HL-60/S4 (cell line): ENCODE measurements around the gene TNS1.

Experiments used
- in situ Hi-C: fragments of 300-500 bp; cut with MboI; formaldehyde crosslinking; loops from 2 replicates; pipeline ENCODE4 v1.14.3; 2022; ENCODE audit warnings: low sequenced_read_pairs

The TNS1 gene

DNA sequence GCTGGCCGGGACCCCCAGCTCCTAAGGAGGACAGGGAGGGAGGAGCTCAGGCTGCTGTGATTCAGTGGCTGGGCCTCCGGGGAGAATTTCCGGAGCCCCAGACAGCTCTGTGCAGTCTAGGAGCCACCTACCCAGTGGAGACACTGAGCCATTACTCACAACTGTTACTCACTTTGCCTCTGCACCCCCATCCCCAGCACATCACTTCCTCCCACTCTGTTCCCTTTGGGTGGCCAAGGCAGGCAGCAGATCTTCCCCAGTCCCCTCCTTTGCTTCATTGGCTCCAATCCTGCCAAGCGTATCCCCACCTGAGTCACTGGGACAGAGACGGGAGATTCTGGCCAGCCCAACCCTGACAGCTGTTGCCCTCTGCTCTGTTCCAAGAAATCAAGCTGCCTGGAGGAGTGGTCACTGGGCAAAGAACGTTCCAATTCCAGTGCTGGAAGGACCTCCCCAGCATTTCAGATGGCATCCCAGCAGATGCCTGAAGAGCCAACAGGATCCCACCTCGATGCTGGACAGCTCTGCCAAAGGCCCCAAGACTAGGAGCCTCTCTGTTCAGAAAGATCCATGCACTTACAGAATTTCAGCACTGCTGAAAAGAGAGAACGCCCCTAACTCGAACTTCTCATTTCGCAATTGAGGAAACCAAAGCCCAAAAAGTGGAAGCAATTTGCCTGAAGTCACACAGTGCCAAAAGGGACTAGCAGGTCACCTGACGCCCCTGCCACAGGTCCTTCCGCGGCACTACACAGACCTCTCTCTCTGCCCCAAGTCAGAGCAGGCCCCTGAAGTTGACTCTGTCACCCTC, 68.3 kb downstream of the TNS1 start:
- in situ Hi-C loops = no loop called here

DNA sequence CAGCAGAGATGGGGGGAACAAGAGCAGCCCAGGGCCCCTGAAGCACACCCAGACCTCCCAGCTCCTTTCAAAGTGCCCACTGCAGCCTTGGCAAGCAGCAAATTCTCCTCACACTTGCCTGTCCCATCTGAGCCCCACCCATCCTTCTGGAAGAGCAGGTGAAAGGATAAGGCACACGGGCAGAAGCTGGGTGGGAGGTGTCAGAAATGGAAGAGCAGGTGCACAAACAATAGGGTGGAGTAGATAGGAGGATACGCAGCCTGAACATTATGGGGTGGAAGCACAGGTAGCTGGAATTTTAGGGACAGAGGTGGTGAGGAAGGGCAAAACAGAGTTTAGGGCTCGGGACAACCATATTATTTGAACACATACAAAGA, 69.2 kb downstream of the TNS1 start:
- in situ Hi-C loops = no loop called here

DNA sequence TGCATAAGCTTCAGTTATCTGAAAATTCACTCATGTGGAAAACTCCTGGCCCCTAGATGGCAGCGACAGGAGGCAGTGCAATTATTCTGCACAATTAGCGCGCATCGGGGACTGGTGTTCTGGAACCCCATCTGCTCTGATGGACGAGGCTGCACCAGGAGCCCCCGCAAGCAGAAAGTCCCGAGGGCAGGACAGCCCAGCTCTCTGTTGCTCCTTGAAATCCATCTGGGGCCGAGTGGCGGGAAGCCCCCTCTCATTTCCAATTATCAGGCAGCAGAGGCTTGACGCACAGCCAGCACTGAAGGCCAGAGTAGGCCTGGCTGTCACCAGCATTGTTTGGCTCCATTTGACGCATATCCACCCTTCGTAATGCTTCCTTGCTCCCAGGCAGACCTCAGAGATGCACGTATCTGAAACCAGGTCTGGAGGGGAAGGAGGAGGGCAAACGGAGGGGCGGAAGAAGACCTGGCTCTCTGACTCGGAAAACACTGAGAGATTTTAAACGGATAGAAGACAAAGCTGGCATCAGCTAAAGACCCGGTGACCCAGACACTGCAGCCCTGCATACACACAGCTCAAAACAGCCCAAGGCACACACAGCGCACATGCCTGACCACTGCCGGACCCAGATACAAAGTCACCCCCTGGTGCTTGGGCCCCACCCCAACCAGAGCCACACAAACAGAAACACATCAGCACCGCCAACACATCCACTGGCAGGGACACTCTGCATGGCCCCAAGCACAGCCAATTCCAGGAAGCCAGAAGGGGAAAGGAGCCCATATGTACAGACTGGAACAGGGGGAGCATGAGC, 69.8 kb downstream of the TNS1 start:
- in situ Hi-C loops = no loop called here

DNA sequence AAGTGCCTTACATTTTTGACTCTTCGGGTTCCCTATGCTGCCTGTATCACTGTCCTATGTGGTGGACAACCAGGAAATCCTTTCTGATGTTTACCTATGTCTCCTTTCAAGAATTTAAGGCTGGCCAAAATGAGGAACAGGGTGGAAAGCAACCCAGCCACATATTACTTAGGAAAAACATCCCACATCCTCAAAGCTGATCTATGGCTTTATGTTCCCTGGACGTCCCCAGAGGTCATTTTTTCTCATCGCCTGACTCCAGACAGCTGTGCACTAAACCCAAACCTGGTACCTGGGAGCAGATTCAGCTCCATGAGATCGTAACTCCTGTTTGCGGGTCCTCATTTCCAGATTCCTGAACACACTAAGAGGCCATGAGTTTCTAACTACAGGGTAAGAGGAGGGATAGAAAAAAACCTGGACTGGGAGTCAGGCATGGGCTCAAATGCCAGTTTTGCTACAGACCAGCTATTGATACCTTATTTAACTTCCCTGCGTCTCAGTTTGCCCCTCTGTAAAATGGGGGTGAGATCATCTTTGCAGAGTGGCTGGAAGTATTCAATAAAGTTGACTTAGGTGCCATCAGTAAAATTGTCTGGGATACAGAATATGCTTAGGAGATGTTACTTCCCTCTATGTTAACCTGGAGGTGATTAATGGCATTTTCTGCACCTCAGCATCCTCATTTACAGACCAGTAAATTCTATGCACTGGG, 70.8 kb downstream of the TNS1 start:
- in situ Hi-C loops = no loop called here

DNA sequence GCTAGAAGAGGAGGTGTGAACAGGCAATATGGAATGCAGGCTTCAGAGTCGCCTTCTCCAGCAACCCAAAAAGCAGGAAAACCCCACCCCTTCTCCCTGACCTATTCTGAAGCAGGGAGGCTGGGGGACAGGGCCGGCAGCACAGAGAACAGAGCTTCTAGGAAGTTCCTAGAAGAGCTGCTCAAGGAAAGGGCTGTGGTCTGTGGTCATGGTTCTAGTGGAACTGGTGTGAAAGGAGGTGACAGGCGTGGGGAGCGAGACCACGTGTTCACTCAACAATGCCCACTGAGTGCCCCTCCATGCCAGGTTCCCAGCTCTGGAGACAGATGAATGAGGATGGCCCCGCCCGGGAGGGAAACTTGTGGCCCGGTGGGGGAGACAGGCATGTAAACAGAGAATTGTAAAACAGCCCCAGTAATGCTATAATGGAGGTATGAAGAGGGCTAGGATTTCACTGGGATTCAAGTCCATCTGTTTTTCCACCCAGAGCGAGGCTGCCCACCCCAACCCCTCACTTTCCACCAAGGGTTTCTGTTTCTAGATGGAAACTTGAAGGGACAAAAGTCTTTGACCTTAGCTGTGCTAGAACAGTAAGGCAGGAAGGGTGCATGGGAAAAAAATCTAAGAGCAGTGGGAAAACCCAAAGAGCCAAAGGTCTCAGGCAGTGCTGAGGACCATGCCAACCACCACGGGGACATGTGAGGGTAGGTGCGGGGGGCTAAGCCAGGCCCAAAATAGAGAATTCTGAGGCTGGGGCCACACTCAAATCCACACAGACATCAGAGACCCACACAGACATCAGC, 71.8 kb downstream of the TNS1 start:
- in situ Hi-C loops = no loop called here

DNA sequence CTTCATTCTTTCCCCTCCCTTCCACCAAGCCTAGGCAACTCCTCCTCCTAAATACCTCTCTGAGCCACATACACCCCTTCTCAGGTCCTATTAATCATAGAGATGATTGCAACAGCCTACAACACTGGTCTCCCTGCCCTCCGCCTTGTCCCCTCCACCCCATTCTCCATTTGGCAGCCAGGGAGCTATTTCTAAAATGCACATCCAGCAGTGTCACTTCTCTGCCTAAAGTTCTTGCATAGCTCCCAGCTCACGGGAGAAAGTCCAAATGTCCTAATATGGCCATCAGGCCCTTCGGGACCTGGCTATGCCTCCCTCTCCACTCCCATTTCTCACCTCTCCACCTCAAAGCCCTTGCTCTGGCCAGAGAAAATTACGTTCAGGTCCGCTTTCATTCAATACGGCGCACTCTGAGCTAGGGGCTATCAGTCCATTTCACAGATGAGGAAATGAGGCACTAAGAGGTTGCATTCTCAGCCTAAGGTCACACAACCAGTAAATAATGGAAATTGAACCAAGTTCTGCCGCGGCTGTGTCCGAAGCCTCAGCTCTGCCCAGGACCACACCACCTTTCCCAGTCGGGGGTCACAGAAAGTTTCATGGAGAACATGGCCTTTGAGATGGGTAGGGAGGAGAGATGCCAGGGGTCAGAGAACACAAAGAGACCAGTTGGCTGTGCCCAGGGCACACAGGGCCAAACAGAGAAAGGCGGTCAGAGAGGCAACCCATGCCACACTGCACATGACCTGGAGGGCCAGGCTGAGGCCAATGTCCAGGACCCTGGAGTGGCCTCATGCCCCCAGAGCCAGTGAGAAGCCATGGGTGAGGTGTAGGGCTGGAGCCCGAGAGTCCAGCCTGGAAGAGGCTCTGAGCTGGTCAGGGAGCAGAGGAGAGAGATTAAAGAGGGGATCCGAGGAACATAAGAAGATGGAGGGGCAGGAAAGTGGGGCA, 72.8 kb downstream of the TNS1 start:
- in situ Hi-C loops = no loop called here

DNA sequence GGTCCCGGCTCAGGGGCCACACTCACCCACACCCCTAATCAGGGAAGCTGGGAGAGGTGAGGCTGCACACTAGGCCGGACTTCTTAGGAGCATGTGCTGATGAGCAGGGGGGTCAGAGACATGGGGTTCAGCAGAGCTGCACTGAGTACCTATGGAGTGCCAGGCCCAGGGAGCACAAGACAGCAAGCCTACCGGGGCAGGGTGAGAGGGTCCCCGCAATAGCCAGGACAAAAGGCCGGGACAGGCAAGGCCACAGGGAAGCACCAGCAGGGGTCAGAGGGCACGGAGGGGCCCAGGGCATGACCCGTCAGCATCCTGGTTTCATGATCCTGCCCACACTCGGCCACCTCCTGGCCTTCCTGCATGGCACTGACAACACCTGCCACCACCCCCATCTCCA, 73.5 kb downstream of the TNS1 start:
- in situ Hi-C loops = no loop called here

DNA sequence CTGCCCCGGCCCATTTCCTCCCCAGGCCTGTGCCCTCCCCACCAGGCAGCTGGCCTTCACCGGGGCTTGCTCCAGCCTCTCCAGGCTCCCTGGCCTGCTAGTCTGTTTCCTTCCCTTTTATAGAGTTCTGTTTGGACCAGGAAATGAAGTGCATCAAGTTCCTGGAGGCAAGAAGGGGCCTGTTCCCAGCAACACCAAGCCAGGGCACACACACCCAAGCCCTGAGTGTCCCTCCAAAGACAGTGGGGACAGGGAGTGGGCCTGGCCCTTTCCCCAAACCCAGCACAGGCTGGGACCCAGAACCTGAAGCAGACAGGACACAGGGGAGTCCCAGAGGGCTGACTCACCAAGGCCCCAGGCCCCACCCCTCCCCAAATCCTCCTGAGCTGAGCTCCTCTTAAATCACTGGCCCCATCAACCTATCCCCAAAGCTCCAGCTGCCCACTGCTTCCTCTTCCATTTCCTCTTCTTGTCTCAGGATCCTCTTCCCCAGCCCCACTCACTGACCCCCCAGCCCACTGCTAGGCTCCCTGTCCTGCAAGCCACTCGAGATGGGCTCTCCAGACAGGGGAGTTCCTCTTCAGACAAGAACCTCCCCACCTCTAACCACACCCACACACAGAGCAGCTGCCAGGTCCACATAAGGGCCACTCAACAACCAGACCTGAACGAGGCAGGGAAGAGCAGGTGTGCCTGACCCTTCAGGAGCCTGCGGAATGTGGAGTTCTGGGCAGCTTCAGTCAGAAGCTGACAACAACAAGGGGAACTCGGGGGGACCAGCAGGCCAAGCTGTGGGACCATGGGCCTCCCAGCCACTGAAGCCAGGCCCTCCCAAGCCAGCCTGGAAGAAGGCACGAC, 74.2 kb downstream of the TNS1 start:
- in situ Hi-C loops = no loop called here

DNA sequence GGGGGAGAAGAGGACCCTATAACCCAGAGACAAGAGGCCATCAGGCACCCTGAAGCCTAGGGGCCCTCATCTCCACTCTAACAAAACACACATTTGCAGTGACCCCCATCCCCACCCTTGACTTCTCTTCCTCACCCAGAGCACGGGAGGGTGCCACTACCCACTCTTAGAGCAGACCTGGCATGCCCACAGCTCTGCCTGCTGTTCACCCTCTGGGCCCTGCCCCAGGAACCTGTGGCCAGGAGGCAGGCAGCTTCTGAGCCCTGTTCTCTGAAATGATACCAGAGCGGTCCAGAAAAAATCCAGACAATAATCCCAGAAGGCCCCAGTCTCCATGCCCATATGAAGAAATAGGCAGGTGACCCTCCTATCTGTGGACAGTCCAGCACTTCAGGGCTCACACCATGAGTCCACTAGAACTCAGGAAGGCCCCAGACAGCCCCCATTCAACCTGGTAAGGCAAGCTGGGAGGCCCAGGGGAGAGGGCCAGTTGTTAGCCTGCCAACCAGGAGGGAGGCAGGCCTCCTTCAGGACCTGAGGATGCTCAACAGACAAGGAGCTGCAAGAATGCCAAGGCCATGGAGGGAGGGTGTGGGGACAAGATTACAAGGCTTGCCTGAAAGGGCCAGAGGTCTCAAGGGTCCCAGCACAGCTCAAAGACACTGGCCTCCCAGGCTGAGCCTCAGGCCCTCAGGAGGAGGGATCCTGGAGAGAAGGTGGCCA, 75.0 kb downstream of the TNS1 start:
- in situ Hi-C loops = no loop called here

DNA sequence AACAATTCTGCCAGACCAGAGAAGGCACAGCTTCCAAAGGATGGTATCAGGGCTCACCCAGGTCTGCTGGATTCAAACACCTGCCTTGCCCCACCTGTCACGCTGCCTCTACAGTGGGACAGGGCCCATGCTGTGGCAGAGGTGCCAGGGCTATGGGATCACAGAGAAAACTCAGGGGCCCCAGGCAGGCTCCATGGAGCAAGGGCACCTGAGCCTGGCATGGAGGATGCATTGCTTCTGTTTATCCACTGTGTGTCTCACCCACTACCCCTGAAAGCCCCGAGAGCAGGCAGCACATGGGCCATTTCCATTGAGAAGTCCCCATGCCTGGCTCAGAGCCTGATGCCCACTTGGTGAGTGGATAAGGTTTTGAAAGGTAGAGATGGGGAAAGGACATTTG, 76.0 kb downstream of the TNS1 start:
- in situ Hi-C loops = no loop called here

DNA sequence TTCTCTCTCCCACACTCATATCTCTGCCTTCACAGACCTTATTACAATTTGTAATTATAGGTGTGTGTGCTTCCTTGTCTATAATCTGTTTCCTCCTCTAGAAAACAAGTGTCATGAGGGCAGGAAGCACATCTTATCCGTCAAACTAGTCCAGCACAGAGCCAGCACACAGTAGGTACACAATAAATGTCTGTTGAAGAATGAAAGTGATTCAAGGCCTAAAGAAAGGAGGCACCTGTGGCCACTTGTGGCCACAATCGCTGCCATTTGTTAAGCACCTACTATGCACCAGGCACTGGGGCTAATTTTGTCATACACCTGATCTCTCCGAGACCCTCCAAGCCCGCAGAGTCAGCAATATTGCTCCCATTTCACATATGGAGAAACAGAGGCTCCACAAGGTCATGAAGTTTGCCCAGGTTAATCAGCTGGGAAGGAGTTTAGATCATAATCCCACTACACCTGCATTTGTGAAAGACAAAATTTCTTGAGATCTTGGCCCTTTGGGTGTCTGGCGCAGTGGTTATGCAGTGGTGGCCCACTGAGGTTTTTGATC, 78.4 kb downstream of the TNS1 start:
- in situ Hi-C loops = no loop called here

DNA sequence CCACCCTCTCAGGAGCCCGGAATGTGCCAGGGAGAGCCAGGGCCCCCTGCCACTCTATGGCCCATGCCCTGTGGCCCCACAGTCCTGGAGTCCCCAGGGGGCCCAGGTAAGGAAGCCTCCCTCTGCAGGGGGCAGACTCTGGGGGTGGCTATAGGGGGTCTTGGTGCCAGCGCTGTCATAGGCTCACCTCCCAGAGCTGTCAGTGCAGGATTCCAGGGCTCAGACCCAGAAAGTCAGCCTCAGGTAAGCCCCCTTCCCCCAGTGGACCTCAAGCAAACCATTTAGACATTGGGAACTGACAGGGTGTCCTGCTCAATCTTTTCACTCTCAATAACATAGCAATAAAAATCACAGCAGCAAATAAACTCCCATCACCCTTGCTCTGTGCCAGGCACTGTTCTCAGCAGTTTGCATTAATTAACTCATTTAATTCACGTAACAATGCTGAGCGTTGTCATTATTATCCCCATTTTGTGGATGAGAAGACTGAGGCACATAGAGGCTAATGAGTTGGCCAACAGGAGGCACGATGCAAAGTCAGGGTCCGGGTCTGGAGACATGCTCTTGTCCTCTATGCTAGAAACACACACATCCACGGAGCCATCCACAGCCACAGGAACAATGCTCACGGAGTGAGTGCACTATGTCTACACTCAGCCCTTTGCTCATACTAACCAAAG, 79.6 kb downstream of the TNS1 start:
- in situ Hi-C loops = no loop called here

DNA sequence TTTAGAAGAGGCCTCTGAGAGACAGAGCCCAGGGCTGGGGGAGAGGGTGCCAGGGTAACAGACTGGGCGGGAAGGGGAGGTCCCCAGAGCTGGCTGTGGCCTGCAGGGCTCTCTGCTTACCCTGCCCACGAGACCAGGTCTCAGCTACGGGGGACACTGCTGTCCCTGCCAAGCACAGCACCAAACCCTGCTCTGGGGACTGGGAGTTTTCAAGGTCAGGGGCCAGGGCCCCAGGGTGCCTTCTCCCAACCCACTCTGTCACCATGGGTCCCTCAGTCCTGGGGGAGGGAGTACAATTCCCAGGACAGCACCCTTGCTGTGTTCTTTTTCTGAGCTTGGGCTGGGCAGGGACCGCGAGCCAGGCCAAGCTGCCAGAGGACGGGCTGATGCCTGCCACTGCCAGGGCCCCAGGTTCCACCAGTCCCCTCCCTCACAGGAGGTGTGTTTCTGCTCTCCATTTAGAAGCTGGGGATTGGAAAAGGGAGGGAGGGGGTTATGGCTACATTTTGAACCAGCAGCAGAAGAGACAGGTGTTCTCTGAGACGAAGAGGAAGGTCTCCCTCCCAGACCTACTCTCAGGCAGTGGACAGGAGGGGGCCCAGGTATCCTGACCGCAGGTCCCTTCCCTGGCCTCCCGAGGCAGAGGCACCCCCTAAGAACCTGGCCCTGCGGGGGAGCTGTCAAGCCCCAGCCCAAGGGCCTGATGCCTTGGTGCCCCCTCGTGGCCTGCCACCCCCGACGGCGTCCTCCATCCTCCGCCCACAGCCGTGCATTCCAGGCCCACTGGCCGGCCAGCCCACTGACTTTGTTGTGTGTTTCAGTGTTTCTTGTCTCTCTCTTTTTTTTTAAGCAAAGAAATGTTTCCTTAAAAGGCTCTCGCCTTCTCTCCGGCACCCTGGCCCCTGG, 80.4 kb downstream of the TNS1 start:
- in situ Hi-C loops = no loop called here

DNA sequence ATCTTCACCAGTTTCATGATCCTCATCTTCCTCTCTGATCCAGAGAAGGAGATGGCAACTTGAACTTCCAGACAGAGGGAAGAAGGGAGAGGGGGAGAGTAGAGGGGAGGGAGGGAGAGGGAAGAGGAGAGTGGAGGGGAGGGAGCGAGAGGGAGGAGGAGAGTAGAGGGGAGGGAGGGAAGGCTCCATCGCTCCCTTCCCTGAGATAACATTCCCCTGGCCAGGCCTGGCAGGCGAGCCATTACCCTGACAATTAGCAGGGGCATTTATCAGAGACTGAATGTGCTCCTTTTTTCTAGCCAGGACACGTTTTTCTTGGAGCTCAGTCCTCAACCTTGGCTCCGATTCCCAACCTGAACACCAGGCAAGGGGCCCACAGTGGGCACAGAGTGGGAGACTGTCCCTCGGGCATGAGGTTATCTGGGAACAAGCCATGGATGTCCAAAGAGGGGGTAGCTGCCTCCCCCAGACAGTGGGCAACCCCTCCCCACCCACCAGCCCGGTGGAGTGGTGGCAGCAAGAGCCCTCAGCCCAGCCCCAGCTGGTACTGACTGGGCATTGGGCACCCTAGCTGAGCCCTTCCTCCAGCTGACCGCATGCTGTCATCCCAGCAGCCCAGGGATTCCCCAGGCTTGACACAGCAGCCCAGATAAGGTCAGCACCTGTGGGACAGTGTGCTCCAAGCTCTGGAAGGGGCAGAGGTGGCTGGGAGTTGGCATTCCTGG, 81.8 kb downstream of the TNS1 start:
- in situ Hi-C loops = no loop called here

DNA sequence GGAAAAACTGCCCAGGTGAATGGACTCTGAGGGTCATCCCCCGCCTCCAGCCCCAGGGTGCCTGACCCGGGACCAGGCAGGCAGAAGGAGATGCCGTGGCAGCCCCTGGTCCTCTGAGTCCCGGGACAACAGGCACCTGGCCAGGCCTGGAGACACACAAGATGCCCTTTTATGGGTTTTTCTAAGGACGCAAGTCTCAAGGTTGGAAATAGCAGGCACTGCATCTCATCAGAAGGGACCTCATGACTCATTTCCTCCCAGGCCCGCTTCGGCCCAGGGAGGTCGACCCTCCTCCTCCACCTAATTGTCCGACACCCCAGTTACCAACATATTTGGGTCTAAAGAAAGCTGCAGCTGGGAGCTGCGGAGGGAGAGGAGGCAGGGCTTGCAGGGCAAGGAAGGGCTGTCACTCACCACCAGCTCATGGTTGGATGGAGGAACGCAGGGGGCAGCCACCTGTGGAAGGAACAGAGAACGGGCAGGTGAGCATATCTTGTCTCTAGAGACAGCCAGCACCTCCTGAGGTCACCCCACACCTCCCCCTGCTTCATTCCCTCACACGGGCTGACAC, 82.9 kb downstream of the TNS1 start:
- in situ Hi-C loops = no loop called here
